Suprapubic skin (tissue), 4 donors: ENCODE data around the gene IGLON5.

Source experiments
- CTCF ChIP-seq, 2 donors: fragments of 200-600 bp in 1 of 2; fragments of 450-650 bp in 1 of 2; sonication (generic) in 1 of 2; IDR thresholded peaks; one replicate each; pipeline ENCODE4 v1.5.1; 2016 to 2019; ENCODE audit warnings: antibody characterized with exemption in 2 of 2, mild to moderate bottlenecking in 1 of 2, moderate library complexity in 1 of 2
- POLR2A ChIP-seq, 2 donors: fragments of 450-650 bp; IDR thresholded peaks; one replicate each; pipeline ENCODE4 v1.6.1; 2017; ENCODE audit warnings: antibody characterized with exemption in 2 of 2, mild to moderate bottlenecking in 2 of 2, moderate library complexity in 2 of 2
- POLR2AphosphoS5 ChIP-seq, 3 donors: sonication (generic); formaldehyde crosslinking; IDR thresholded peaks; one replicate each; pipeline ENCODE4 v1.6.1; 2017; ENCODE audit warnings: antibody characterized with exemption in 3 of 3

DNA sequence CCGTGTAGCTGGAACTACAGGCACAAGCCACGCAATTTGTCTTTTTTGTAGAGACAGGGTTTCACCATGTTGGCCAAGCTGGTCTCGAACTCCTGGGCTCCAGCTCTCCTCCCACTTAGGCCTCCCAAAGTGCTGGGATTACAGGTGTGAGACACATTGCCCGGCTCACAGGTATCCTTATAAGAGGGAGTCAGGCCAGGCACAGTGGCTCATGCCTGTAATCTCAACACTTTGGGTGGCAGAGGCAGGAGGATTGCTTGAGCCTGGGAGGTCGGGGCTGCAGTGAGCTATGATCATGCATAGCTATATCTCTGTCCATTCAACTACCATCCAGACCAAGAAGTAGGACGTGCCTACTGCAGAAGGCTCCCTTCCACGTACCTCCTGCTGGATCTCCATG, 10.2 kb upstream of the IGLON5 start:
- TF ChIP-seq POLR2AphosphoS5 (IDR thresholded peaks at IDR 0.05) (no peak), CTCF (IDR thresholded peaks at IDR 0.05) (no peak), POLR2A (IDR thresholded peaks at IDR 0.05) (no peak)
